CD14-positive monocyte (primary cell): ENCODE data around the gene ACAD8. TPM values are rescaled to one million over a fixed set of nuclear protein-coding genes. Genes with fewer than 3 reads are reported as not detected.
A peak's percentile ranks its signal among the peaks of the same experiment; 100 is the strongest.

Experiments
- DNase-seq, 3 donors: peaks; one replicate each; pipeline ENCODE4 v3.0.0-alpha.2; 2011 to 2022
- H2AFZ ChIP-seq: 2 replicates; pipeline ENCODE4 v1.6.0; 2012; ENCODE audit warnings: mild to moderate bottlenecking, low read depth, low read length, inconsistent platforms; ENCODE audit not compliant: insufficient read depth, poor library complexity, severe bottlenecking
- H3K27ac ChIP-seq, 2 donors: 1 replicate in 1 of 2; 2 replicates in 1 of 2; pipeline ENCODE4 v1.5.1; 2012 to 2013; ENCODE audit warnings: low read length in 2 of 2, control low read depth in 1 of 2, inconsistent platforms in 1 of 2, low read depth in 1 of 2, mild to moderate bottlenecking in 1 of 2
- H3K27me3 ChIP-seq, 2 donors: one replicate each; pipeline versions ENCODE4 v1.6.0 to v1.6.1; 2011 to 2013; ENCODE audit warnings: low read length in 2 of 2; ENCODE audit not compliant: control insufficient read depth in 2 of 2, insufficient read depth in 2 of 2
- H3K36me3 ChIP-seq, 2 donors: replicated peaks in 1 of 2; 1 replicate in 1 of 2; 2 replicates in 1 of 2; pipeline versions ENCODE4 v1.5.1 to v1.6.1; 2012 to 2013; ENCODE audit warnings: low read length in 2 of 2, control low read depth in 1 of 2, inconsistent platforms in 1 of 2, mild to moderate bottlenecking in 1 of 2; ENCODE audit not compliant: insufficient read depth in 2 of 2, control insufficient read depth in 1 of 2
- H3K4me1 ChIP-seq, 2 donors: 1 replicate in 1 of 2; 2 replicates in 1 of 2; pipeline versions ENCODE4 v1.5.1 to v1.6.1; 2012 to 2013; ENCODE audit warnings: low read length in 2 of 2, control low read depth in 1 of 2, inconsistent platforms in 1 of 2, mild to moderate bottlenecking in 1 of 2, moderate library complexity in 1 of 2; ENCODE audit not compliant: insufficient read depth in 2 of 2, control insufficient read depth in 1 of 2
- H3K4me2 ChIP-seq: replicated peaks from 2 replicates; pipeline ENCODE3; 2012; ENCODE audit warnings: low read length, moderate library complexity, mild to moderate bottlenecking; ENCODE audit not compliant: poor library complexity, severe bottlenecking; ENCODE audit errors: extremely low read depth
- H3K4me3 ChIP-seq, 3 experiments: fragments of 200-600 bp in 1 of 3; sonication (generic) in 1 of 3; replicated peaks in 1 of 3; 1 replicate in 2 of 3; 2 replicates in 1 of 3; pipeline ENCODE4 v1.5.1; 2011 to 2013; ENCODE audit warnings: low read length in 3 of 3, mild to moderate bottlenecking in 3 of 3, control low read depth in 2 of 3, low read depth in 2 of 3, inconsistent platforms in 1 of 3, moderate library complexity in 1 of 3
- H3K79me2 ChIP-seq: 2 replicates; pipeline ENCODE4 v1.6.0; 2012; ENCODE audit warnings: mild to moderate bottlenecking, control low read depth, inconsistent platforms, low read length, moderate library complexity; ENCODE audit not compliant: insufficient read depth
- H3K9ac ChIP-seq: 2 replicates; pipeline ENCODE4 v1.6.0; 2017; ENCODE audit warnings: low read length, mild to moderate bottlenecking; ENCODE audit not compliant: insufficient read depth, poor library complexity, severe bottlenecking
- H3K9me3 ChIP-seq, 2 donors: replicated peaks in 1 of 2; 1 replicate in 1 of 2; 2 replicates in 1 of 2; pipeline versions ENCODE4 v1.5.1 to v1.6.1; 2012 to 2013; ENCODE audit warnings: low read length in 2 of 2, control low read depth in 1 of 2; ENCODE audit not compliant: control insufficient read depth in 1 of 2, insufficient read depth in 1 of 2
- H4K20me1 ChIP-seq: 2 replicates; pipeline ENCODE4 v1.6.0; 2012; ENCODE audit warnings: mild to moderate bottlenecking, low read length, control low read depth, moderate library complexity; ENCODE audit not compliant: insufficient read depth
- H3K27ac Mint-ChIP-seq, 7 donors: one replicate each; pipeline ENCODE4 v1.8.0; 2020; ENCODE audit warnings: mild to moderate bottlenecking in 7 of 7, mixed read lengths in 7 of 7, moderate library complexity in 6 of 7, inconsistent platforms in 2 of 7
- H3K27me3 Mint-ChIP-seq, 3 donors: one replicate each; pipeline ENCODE4 v1.8.0; 2021 to 2022; ENCODE audit warnings: low read depth in 3 of 3, mild to moderate bottlenecking in 3 of 3, mixed read lengths in 3 of 3, moderate library complexity in 3 of 3, inconsistent platforms in 1 of 3
- H3K36me3 Mint-ChIP-seq, 2 donors: one replicate each; pipeline ENCODE4 v1.8.0; 2020; ENCODE audit warnings: mixed read lengths in 2 of 2, inconsistent platforms in 1 of 2, mild to moderate bottlenecking in 1 of 2
- H3K4me1 Mint-ChIP-seq: one replicate; pipeline ENCODE4 v1.8.0; 2020; ENCODE audit warnings: mild to moderate bottlenecking, mixed read lengths
- H3K4me3 Mint-ChIP-seq, 2 donors: one replicate each; pipeline ENCODE4 v1.8.0; 2020; ENCODE audit warnings: mild to moderate bottlenecking in 2 of 2, mixed read lengths in 2 of 2, moderate library complexity in 1 of 2
- H3K9me3 Mint-ChIP-seq, 7 donors: one replicate each; pipeline ENCODE4 v1.8.0; 2020 to 2022; ENCODE audit warnings: mixed read lengths in 7 of 7, mild to moderate bottlenecking in 6 of 7, moderate library complexity in 6 of 7, inconsistent platforms in 2 of 7
- WGBS: methylation state at CpG from one replicate; pipeline ENCODE4 v1.1.5; 2013; ENCODE audit warnings: missing lambda C conversion rate; ENCODE audit not compliant: insufficient coverage; 5-methylcytosine and 5-hydroxymethylcytosine counted together
- intact Hi-C, 2 donors: fragments of 100-400 bp; cut with micrococcal nuclease; formaldehyde crosslinking; loops; one replicate each; pipeline versions ENCODE4 v1.15.0 to v1.15.1; 2023
- polyA minus RNA-seq: library from RNA; depleted of rRNA, polyadenylated mRNA; stranded (reverse); fragments of >200 nt; gene quantifications from 2 replicates; pipeline ENCODE4 v1.2.3, GENCODE V29; 2012
- polyA plus RNA-seq, 3 donors: library from polyadenylated mRNA; depleted of rRNA in 1 of 3; unstranded in 2 of 3; stranded (reverse) in 1 of 3; fragments of 300-500 nt in 2 of 3; fragments of >200 nt in 1 of 3; fragmentation: Illumina TruSeq in 2 of 3; gene quantifications; 1 replicate in 2 of 3; 2 replicates in 1 of 3; pipeline ENCODE4 v1.2.3, GENCODE V29; 2012 to 2021
- total RNA-seq, 12 experiments: library from RNA in 1 of 12; stranded (reverse) in 1 of 12; fragments of 120-200 nt in 1 of 12; gene quantifications; one replicate each; pipeline ENCODE4 v1.2.4 and lab custom pipeline; 2013 to 2026; ENCODE audit warnings: mixed read lengths in 6 of 12, inconsistent platforms in 1 of 12
- TF ChIP-seq, protein P1 (sequence below): fragments of 200-600 bp; IDR thresholded peaks from one replicate; pipeline ENCODE4 v1.8.0; 2022; ENCODE audit warnings: antibody characterized with exemption, mild to moderate bottlenecking

The ACAD8 gene
- total RNA-seq (2013), result 20.2 TPM
- polyA plus RNA-seq (10 to 100 TPM; 16.7 to 37.2 (median 19.3) TPM), polyA minus RNA-seq (7.8 and 9.3 TPM in 2 replicates), total RNA-seq (lab: John Stamatoyannopoulos, UW) (2.3 to 17.3 (median 13.0) reads per million in 11 experiments)

DNA sequence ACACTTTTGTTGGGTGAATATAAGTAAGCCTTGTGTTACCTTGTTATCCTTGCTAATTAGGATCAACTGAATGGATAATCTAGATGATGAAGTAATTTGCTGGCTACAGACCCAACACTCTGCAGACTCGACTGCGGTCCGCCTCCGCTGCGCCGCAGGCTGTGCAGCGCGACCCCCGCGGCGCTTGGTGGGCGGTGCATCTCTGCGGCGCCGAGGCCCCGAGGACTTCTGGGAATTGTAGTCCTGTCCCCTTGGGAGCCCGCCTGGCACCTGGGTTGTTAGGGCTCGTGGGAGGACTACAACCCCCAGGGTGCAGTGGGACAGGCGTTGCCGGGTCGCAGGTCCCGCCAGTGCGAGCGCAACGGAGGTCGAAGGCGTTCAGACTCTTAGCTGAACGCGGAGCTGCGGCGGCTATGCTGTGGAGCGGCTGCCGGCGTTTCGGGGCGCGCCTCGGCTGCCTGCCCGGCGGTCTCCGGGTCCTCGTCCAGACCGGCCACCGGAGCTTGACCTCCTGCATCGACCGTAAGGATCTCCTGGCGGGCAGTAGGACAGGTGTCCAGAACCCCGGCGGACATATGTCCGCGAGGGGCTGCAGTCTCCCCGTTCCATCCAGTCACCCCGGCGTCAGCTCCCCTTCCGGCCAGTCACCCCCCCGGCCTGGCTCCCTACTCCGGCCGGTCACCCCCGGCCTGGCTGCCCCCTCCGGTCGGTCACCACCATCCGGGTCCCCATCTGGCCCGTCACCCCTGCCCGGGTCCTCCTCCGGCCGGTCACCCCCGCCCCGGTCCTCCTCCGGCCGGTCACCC is at the start of gene ACAD8, which contains the start of gene THYN1:
Gene ACAD8 (plus strand): TSS at position 381 of the 806 bp plus-strand sequence. CDS start 33 bp downstream, at position 414.
Gene THYN1 (minus strand): TSS at position 165 of the 806 bp plus-strand sequence. CDS start 470 bp downstream, outside the sequence.
- intact Hi-C loops, result loop anchor here in 1 of 2 donors (5.0 kb wide), 1 partner anchor 36 kb away; no protein-coding TSS in a partner anchor

DNA sequence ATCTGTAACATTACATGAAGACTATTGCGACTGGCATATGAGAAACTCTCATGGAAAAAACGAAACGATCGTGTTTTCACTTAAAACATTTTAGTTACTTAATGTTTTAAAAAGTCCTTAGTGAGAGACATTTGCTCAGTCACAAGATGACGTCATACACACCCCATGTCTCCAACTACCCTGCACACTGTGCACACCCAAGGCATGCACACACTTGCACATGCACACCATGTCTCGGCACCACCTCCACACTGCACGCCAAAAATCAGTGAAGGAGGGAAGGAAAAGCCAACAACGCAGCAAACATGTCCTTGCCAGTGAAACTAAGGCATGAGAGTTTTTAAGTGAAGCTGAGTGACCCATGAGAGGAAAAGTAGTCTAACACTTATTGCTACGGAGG is 47.6 kb upstream of the ACAD8 start:
- H3K9me3 Mint-ChIP-seq, result peaks cover 0 to 1% (median 0%) of the 10 kb centered on the region in 7 donors
- no peaks in the 10 kb centered on the region for H3K4me1 ChIP-seq
- H3K36me3 ChIP-seq, result peaks cover 70 to 93% of the 10 kb centered on the region in 2 donors
- TF ChIP-seq, protein P1, sequence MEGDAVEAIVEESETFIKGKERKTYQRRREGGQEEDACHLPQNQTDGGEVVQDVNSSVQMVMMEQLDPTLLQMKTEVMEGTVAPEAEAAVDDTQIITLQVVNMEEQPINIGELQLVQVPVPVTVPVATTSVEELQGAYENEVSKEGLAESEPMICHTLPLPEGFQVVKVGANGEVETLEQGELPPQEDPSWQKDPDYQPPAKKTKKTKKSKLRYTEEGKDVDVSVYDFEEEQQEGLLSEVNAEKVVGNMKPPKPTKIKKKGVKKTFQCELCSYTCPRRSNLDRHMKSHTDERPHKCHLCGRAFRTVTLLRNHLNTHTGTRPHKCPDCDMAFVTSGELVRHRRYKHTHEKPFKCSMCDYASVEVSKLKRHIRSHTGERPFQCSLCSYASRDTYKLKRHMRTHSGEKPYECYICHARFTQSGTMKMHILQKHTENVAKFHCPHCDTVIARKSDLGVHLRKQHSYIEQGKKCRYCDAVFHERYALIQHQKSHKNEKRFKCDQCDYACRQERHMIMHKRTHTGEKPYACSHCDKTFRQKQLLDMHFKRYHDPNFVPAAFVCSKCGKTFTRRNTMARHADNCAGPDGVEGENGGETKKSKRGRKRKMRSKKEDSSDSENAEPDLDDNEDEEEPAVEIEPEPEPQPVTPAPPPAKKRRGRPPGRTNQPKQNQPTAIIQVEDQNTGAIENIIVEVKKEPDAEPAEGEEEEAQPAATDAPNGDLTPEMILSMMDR, result no peak
- H3K4me3 Mint-ChIP-seq, result no peak overlapping the region
- H3K9ac ChIP-seq, result no peak overlapping the region
- H3K27ac Mint-ChIP-seq, result peak overlapping the region in 1 of 7 donors; percentile 62
- no peaks in the 10 kb centered on the region for H4K20me1 ChIP-seq
- intact Hi-C loops, result no loop called here
- no CpG with 5 or more reads among the region's 9 CpGs for WGBS
- peaks cover 71 to 88% of the 10 kb centered on the region in 2 donors for H3K36me3 Mint-ChIP-seq
- H3K27ac ChIP-seq, result no peak overlapping the region
- no peak overlapping the region for H3K4me2 ChIP-seq
- H3K27me3 ChIP-seq, result no peaks in the 10 kb centered on the region
- H3K9me3 ChIP-seq, result no peaks in the 10 kb centered on the region
- H3K27me3 Mint-ChIP-seq, result no peaks in the 10 kb centered on the region
- no peaks in the 10 kb centered on the region for H3K4me1 Mint-ChIP-seq
- H3K4me3 ChIP-seq, result no peak overlapping the region
- H2AFZ ChIP-seq, result no peak overlapping the region
- H3K79me2 ChIP-seq, result no peaks in the 10 kb centered on the region
- no peak for DNase-seq

More for the DNA sequence above, at the start of gene ACAD8, which contains the start of gene THYN1:
- Mint-ChIP-seq H3K4me3 (peak within 1 kb of the TSS; percentile 95 to 96), H3K9me3 (no peaks in the 10 kb centered on the region), H3K4me1 (peaks cover 35% of the 10 kb centered on the region), H3K27ac (peak within 1 kb of the TSS; percentile 16 to 87 (median 70)), H3K36me3 (peaks cover 29 to 36% of the 10 kb centered on the region in 2 donors), H3K27me3 (peaks cover 2 to 6% (median 3%) of the 10 kb centered on the region in 3 donors)
- Histone ChIP-seq H3K4me1 (peaks cover 33 to 37% of the 10 kb centered on the region in 2 donors), H2AFZ (peak within 1 kb of the TSS; percentile 98), H3K9ac (peak within 1 kb of the TSS; percentile 76), H3K36me3 (peaks cover 9 to 35% of the 10 kb centered on the region in 2 donors), H3K79me2 (peaks cover 17% of the 10 kb centered on the region), H3K27ac (peak within 1 kb of the TSS in 1 of 2 donors; percentile 62), H3K9me3 (no peaks in the 10 kb centered on the region), H3K4me2 (peak within 1 kb of the TSS; percentile 86), H4K20me1 (peaks cover 3% of the 10 kb centered on the region), H3K27me3 (no peaks in the 10 kb centered on the region), H3K4me3 (peak within 1 kb of the TSS; percentile 68 to 97 (median 96))
- peak; percentile 88 to 92 (median 90) for DNase-seq
- TF ChIP-seq, protein P1, result peak; percentile 28
- under 1% methylated on average over 58 of the region's 70 CpGs for WGBS
